Liver (tissue), 9 donors: ENCODE data around the gene ZBTB45. TPM values are rescaled to one million over a fixed set of nuclear protein-coding genes. Genes with fewer than 3 reads are reported as not detected.

ENCODE experiments used
- DNase-seq: peaks from one replicate; pipeline ENCODE4 v3.0.0-alpha.2; 2017; ENCODE audit warnings: low spot score
- H3K27ac ChIP-seq, 2 donors: one replicate each; pipeline ENCODE4 v1.7.0; 2013; ENCODE audit warnings: inconsistent platforms in 2 of 2, low read length in 2 of 2, control low read depth in 1 of 2, low read depth in 1 of 2, mild to moderate bottlenecking in 1 of 2
- H3K27me3 ChIP-seq, 4 donors: one replicate each; pipeline versions ENCODE4 v1.6.1 to v1.7.0; 2013; ENCODE audit warnings: low read length in 3 of 4, inconsistent platforms in 1 of 4, mild to moderate bottlenecking in 1 of 4, moderate library complexity in 1 of 4; ENCODE audit not compliant: control insufficient read depth in 4 of 4, insufficient read depth in 4 of 4
- H3K36me3 ChIP-seq, 4 donors: one replicate each; pipeline versions ENCODE4 v1.6.1 to v1.7.0; 2013; ENCODE audit warnings: low read length in 3 of 4, mild to moderate bottlenecking in 3 of 4, low read depth in 1 of 4, moderate library complexity in 1 of 4; ENCODE audit not compliant: control insufficient read depth in 4 of 4, insufficient read depth in 3 of 4
- H3K4me1 ChIP-seq, 4 donors: one replicate each; pipeline versions ENCODE4 v1.6.1 to v1.7.0; 2013; ENCODE audit warnings: low read length in 3 of 4, mild to moderate bottlenecking in 3 of 4, moderate library complexity in 1 of 4; ENCODE audit not compliant: control insufficient read depth in 4 of 4, insufficient read depth in 4 of 4
- H3K4me3 ChIP-seq, 3 donors: one replicate each; pipeline versions ENCODE4 v1.6.1 to v1.7.0; 2013; ENCODE audit warnings: low read length in 3 of 3, control low read depth in 1 of 3, low read depth in 1 of 3, mild to moderate bottlenecking in 1 of 3
- H3K9ac ChIP-seq, 2 donors: one replicate each; pipeline ENCODE4 v1.7.0; 2013; ENCODE audit warnings: low read length in 2 of 2, mild to moderate bottlenecking in 2 of 2, moderate library complexity in 2 of 2, control low read depth in 1 of 2, low read depth in 1 of 2
- H3K9me3 ChIP-seq, 4 donors: one replicate each; pipeline versions ENCODE4 v1.6.1 to v1.7.0; 2013; ENCODE audit warnings: low read length in 3 of 4; ENCODE audit not compliant: control insufficient read depth in 4 of 4
- EGR1 ChIP-seq, 2 donors: IDR thresholded peaks; 2 replicates each; pipeline ENCODE4 v1.6.1; 2016 to 2018; ENCODE audit warnings: antibody characterized with exemption in 2 of 2, low read depth in 2 of 2
- FOXA1 ChIP-seq: IDR thresholded peaks from 2 replicates; pipeline ENCODE4 v1.6.1; 2016; ENCODE audit warnings: antibody characterized with exemption
- FOXA2 ChIP-seq: IDR thresholded peaks from 2 replicates; pipeline ENCODE4 v1.6.1; 2016; ENCODE audit warnings: antibody characterized with exemption
- GABPA ChIP-seq, 2 donors: IDR thresholded peaks in 1 of 2; conservative IDR thresholded peaks in 1 of 2; 2 replicates each; pipeline ENCODE4 v1.6.1; 2016; ENCODE audit warnings: antibody characterized with exemption in 2 of 2, mild to moderate bottlenecking in 1 of 2, moderate library complexity in 1 of 2
- HNF4A ChIP-seq, 2 donors: conservative IDR thresholded peaks; 2 replicates each; pipeline ENCODE4 v1.6.1; 2016; ENCODE audit warnings: antibody characterized with exemption in 2 of 2, mild to moderate bottlenecking in 2 of 2
- HNF4G ChIP-seq: IDR thresholded peaks from 2 replicates; pipeline ENCODE4 v1.6.1; 2016; ENCODE audit warnings: antibody characterized with exemption
- JUND ChIP-seq, 2 donors: IDR thresholded peaks; 2 replicates each; pipeline ENCODE4 v1.6.1; 2016; ENCODE audit warnings: antibody characterized with exemption in 2 of 2
- NR2F2 ChIP-seq: IDR thresholded peaks from 2 replicates; pipeline ENCODE4 v1.6.1; 2016; ENCODE audit warnings: antibody characterized with exemption
- RAD21 ChIP-seq, 2 donors: IDR thresholded peaks; 2 replicates each; pipeline ENCODE4 v1.6.1; 2016; ENCODE audit warnings: antibody characterized with exemption in 2 of 2, mild to moderate bottlenecking in 2 of 2
- RXRA ChIP-seq, 2 donors: IDR thresholded peaks; 2 replicates each; pipeline ENCODE4 v1.6.1; 2017 to 2018; ENCODE audit warnings: antibody characterized with exemption in 2 of 2, mild to moderate bottlenecking in 1 of 2
- SP1 ChIP-seq: IDR thresholded peaks from 2 replicates; pipeline ENCODE4 v1.6.1; 2018; ENCODE audit warnings: antibody characterized with exemption, mild to moderate bottlenecking
- TAF1 ChIP-seq: conservative IDR thresholded peaks from 2 replicates; pipeline ENCODE4 v1.6.1; 2016; ENCODE audit warnings: antibody characterized with exemption, mild to moderate bottlenecking
- YY1 ChIP-seq: IDR thresholded peaks from 2 replicates; pipeline ENCODE4 v1.6.1; 2016; ENCODE audit warnings: antibody characterized with exemption, mild to moderate bottlenecking
- WGBS: extraction: QIAGEN DNeasy Blood & Tissue Kit; methylation state at CpG from one replicate; pipeline ENCODE4 v1.1.7; 2013; 5-methylcytosine and 5-hydroxymethylcytosine counted together
- polyA plus RNA-seq, 2 donors: library from polyadenylated mRNA; stranded (reverse) in 1 of 2; unstranded in 1 of 2; fragments of 200-250 nt in 1 of 2; fragments of >200 nt in 1 of 2; fragmentation: Nextera tagmentation in 1 of 2; extraction: Ambion mirVana in 1 of 2; gene quantifications; one replicate each; pipeline versions ENCODE4 v1.2.1 to v1.2.3, GENCODE V29; 2013 to 2015
- total RNA-seq, 2 donors: library from RNA; depleted of rRNA; stranded (reverse); fragments of >200 nt; gene quantifications; one replicate each; pipeline ENCODE4 v1.2.3, GENCODE V29; 2014
- TF ChIP-seq, protein P1 (sequence below): fragments of 150-350 bp; IDR thresholded peaks from 2 replicates; pipeline ENCODE4 v1.5.1; 2017; ENCODE audit warnings: improper control_type of control experiment, low read depth, low read length; ENCODE audit not compliant: missing input control
- TF ChIP-seq, protein P2 (sequence below): IDR thresholded peaks from 2 replicates; pipeline ENCODE4 v1.6.1; 2016; ENCODE audit warnings: antibody characterized with exemption, mild to moderate bottlenecking
- TF ChIP-seq, protein P3 (sequence below): IDR thresholded peaks from 2 replicates; pipeline ENCODE4 v1.6.1; 2016; ENCODE audit warnings: antibody characterized with exemption
- TF ChIP-seq, protein P4 (sequence below): IDR thresholded peaks from 2 replicates; pipeline ENCODE4 v1.6.1; 2016; ENCODE audit warnings: antibody characterized with exemption
- donor health status: healthy.
- donor health status: healthy.
- donor health status: healthy.
- donor health status: healthy.
- donor health status: healthy.

The ZBTB45 gene
- total and polyA plus RNA-seq, 4 donors, result 2.1 to 4.0 (median 2.7) TPM

DNA sequence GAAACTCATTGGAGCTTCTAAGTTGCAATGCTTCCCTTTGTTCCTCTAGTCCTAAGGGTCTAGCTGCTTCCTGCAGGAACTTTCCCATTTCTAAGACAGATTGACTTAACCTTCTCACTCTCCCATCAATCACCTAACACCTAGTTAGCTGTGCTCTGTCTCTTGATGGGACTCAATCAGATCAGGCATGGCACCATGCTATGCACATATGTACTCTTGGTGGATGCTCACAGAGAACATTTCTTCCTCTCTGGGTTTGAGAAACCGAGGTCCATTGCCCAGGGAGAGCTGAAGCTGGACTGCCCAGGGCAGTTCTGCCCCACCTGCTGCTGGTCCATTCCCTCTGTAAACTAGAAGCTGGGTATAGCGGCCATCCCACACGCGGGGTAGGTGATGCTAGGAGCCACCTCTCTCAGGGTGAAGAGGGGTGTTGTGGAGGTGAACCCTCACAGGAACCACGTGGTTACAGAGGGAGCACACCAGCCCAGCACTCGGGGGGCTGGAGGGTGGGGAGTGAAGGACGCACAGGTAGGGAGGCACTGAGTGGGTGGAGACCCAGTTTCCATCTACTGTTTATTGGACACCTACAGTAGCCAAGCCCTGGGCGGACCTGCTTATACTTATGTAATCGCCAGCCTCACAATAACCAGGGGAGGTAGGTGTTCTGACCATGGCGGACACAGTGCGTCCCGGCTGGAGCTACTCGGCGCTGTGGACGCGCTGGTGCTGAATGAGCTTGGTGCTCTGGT, 41.9 kb upstream of the ZBTB45 start:
- Histone ChIP-seq H3K9me3 (no peaks in the 10 kb centered on the region), H3K36me3 (peaks cover 0 to 3% (median under 1%) of the 10 kb centered on the region in 4 donors), H3K4me3 (no peak overlapping the region), H3K9ac (no peak overlapping the region), H3K4me1 (peaks cover 24 to 49% (median 42%) of the 10 kb centered on the region in 4 donors), H3K27ac (no peak overlapping the region), H3K27me3 (no peaks in the 10 kb centered on the region)
- whole genome bisulfite sequencing, result 50% methylated on average over 16 of the region's 16 CpGs
- TF ChIP-seq, protein P1, sequence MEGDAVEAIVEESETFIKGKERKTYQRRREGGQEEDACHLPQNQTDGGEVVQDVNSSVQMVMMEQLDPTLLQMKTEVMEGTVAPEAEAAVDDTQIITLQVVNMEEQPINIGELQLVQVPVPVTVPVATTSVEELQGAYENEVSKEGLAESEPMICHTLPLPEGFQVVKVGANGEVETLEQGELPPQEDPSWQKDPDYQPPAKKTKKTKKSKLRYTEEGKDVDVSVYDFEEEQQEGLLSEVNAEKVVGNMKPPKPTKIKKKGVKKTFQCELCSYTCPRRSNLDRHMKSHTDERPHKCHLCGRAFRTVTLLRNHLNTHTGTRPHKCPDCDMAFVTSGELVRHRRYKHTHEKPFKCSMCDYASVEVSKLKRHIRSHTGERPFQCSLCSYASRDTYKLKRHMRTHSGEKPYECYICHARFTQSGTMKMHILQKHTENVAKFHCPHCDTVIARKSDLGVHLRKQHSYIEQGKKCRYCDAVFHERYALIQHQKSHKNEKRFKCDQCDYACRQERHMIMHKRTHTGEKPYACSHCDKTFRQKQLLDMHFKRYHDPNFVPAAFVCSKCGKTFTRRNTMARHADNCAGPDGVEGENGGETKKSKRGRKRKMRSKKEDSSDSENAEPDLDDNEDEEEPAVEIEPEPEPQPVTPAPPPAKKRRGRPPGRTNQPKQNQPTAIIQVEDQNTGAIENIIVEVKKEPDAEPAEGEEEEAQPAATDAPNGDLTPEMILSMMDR, result no peak
- TF ChIP-seq RAD21 (IDR thresholded peaks at IDR 0.05), result no peak
- TF ChIP-seq HNF4G, result no peak
- TF ChIP-seq EGR1 (IDR thresholded peaks at IDR 0.05; ENCODE audit: low read depth in 2 of 2), result no peak
- TF ChIP-seq FOXA2, result no peak
- TF ChIP-seq, protein P2, sequence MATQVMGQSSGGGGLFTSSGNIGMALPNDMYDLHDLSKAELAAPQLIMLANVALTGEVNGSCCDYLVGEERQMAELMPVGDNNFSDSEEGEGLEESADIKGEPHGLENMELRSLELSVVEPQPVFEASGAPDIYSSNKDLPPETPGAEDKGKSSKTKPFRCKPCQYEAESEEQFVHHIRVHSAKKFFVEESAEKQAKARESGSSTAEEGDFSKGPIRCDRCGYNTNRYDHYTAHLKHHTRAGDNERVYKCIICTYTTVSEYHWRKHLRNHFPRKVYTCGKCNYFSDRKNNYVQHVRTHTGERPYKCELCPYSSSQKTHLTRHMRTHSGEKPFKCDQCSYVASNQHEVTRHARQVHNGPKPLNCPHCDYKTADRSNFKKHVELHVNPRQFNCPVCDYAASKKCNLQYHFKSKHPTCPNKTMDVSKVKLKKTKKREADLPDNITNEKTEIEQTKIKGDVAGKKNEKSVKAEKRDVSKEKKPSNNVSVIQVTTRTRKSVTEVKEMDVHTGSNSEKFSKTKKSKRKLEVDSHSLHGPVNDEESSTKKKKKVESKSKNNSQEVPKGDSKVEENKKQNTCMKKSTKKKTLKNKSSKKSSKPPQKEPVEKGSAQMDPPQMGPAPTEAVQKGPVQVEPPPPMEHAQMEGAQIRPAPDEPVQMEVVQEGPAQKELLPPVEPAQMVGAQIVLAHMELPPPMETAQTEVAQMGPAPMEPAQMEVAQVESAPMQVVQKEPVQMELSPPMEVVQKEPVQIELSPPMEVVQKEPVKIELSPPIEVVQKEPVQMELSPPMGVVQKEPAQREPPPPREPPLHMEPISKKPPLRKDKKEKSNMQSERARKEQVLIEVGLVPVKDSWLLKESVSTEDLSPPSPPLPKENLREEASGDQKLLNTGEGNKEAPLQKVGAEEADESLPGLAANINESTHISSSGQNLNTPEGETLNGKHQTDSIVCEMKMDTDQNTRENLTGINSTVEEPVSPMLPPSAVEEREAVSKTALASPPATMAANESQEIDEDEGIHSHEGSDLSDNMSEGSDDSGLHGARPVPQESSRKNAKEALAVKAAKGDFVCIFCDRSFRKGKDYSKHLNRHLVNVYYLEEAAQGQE, result no peak
- no peak for TF ChIP-seq JUND (IDR thresholded peaks at IDR 0.05)
- TF ChIP-seq, protein P3, sequence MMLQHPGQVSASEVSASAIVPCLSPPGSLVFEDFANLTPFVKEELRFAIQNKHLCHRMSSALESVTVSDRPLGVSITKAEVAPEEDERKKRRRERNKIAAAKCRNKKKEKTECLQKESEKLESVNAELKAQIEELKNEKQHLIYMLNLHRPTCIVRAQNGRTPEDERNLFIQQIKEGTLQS, result no peak
- TF ChIP-seq, protein P4, sequence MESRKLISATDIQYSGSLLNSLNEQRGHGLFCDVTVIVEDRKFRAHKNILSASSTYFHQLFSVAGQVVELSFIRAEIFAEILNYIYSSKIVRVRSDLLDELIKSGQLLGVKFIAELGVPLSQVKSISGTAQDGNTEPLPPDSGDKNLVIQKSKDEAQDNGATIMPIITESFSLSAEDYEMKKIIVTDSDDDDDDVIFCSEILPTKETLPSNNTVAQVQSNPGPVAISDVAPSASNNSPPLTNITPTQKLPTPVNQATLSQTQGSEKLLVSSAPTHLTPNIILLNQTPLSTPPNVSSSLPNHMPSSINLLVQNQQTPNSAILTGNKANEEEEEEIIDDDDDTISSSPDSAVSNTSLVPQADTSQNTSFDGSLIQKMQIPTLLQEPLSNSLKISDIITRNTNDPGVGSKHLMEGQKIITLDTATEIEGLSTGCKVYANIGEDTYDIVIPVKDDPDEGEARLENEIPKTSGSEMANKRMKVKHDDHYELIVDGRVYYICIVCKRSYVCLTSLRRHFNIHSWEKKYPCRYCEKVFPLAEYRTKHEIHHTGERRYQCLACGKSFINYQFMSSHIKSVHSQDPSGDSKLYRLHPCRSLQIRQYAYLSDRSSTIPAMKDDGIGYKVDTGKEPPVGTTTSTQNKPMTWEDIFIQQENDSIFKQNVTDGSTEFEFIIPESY, result no peak
- TF ChIP-seq RXRA (IDR thresholded peaks at IDR 0.05), result no peak
- no peak for TF ChIP-seq GABPA (IDR thresholded peaks at IDR 0.05 in 1 of 2, conservative IDR thresholded peaks at IDR 0.05 in 1 of 2)
- no peak for TF ChIP-seq NR2F2
- TF ChIP-seq YY1, result no peak
- no peak for TF ChIP-seq FOXA1
- TF ChIP-seq HNF4A (conservative IDR thresholded peaks at IDR 0.05), result no peak
- no peak for TF ChIP-seq TAF1
- TF ChIP-seq SP1, result no peak
- no peak for DNase-seq
